Heart right ventricle (tissue), 16 donors: Measurements from ENCODE around the gene PCSK6. TPM values are rescaled to one million over a fixed set of nuclear protein-coding genes. Genes with fewer than 3 reads are reported as not detected.

Experiments used
- ATAC-seq, 8 donors: fragments of 200-7000 bp; cut with Tn5 transposase; one replicate each; pipeline ENCODE4 v1.9.1; 2020; ENCODE audit warnings: mild to moderate bottlenecking in 8 of 8, moderate library complexity in 8 of 8, moderate number of reproducible peaks in 1 of 8
- DNase-seq, 2 donors: peaks; one replicate each; pipeline ENCODE4 v3.0.0-alpha.2; 2020
- H3K27ac ChIP-seq, 10 donors: fragments of 200-600 bp; sonication (generic) in 2 of 10; one replicate each; pipeline versions ENCODE4 v1.5.0 to v1.8.0; 2020 to 2022; ENCODE audit warnings: mild to moderate bottlenecking in 3 of 10
- H3K27me3 ChIP-seq, 7 donors: fragments of 200-600 bp; one replicate each; pipeline ENCODE4 v1.8.0; 2021 to 2022; ENCODE audit warnings: mild to moderate bottlenecking in 2 of 7
- H3K36me3 ChIP-seq, 9 donors: fragments of 200-600 bp; sonication (generic) in 1 of 9; one replicate each; pipeline versions ENCODE4 v1.5.0 to v1.8.0; 2020 to 2022; ENCODE audit warnings: mild to moderate bottlenecking in 2 of 9
- H3K4me1 ChIP-seq, 9 donors: fragments of 200-600 bp; sonication (generic) in 1 of 9; one replicate each; pipeline versions ENCODE4 v1.5.0 to v1.8.0; 2020 to 2022; ENCODE audit warnings: mild to moderate bottlenecking in 4 of 9
- H3K4me3 ChIP-seq, 10 donors: fragments of 200-600 bp; sonication (generic) in 2 of 10; one replicate each; pipeline versions ENCODE4 v1.5.0 to v1.8.0; 2020 to 2022; ENCODE audit warnings: mild to moderate bottlenecking in 7 of 10, moderate library complexity in 2 of 10
- H3K9me3 ChIP-seq, 11 donors: fragments of 200-600 bp in 10 of 11; sonication (generic) in 2 of 11; one replicate each; pipeline versions ENCODE4 v1.5.0 to v1.8.0; 2013 to 2022; ENCODE audit warnings: mild to moderate bottlenecking in 2 of 11, control low read depth in 1 of 11, moderate library complexity in 1 of 11
- CTCF ChIP-seq, 9 donors: fragments of 200-600 bp; sonication (generic) in 2 of 9; IDR thresholded peaks; one replicate each; pipeline versions ENCODE4 v1.5.0 to v1.8.0; 2021 to 2022; ENCODE audit warnings: antibody characterized with exemption in 9 of 9, mild to moderate bottlenecking in 5 of 9, moderate library complexity in 1 of 9
- WGBS, 2 donors: extraction: QIAGEN DNeasy Blood & Tissue Kit; methylation state at CpG; one replicate each; pipeline ENCODE4 v1.1.7; 2013; ENCODE audit warnings: inconsistent platforms in 1 of 2; 5-methylcytosine and 5-hydroxymethylcytosine counted together
- intact Hi-C, 10 donors: fragments of 100-400 bp; cut with DNase I; formaldehyde crosslinking; loops; one replicate each; pipeline versions ENCODE4 v1.11.1 to v1.14.2; 2022
- polyA plus RNA-seq, 2 donors: library from polyadenylated mRNA; stranded (reverse); fragments of 200-250 nt; gene quantifications; one replicate each; pipeline ENCODE4 v1.2.3, GENCODE V29; 2013
- total RNA-seq, 10 donors: library from RNA; stranded (reverse); fragmentation: NEBNext Ultra II Directional in 3 of 10; extraction: Animal tissue kit (Norgen Biotek cat#: 25700) in 3 of 10; gene quantifications; one replicate each; pipeline versions ENCODE4 v1.2.1 to v1.2.4, GENCODE V29; 2021 to 2023
- donor health status: Arrhythmogenic right ventricular cardiomyopathy.
- donor health status: ischemic (EF 13 %, LVEDD 7.1; RV severe dilation, severe dysfunction).
- donor health status: healthy with polysubstance abuse.
- donor health status: DM: no; HTN: yes; CAD: no.
- donor health status: DM: no; HTN: no; CAD: no.
- donor health status: ischemic (EF 25% LVEDD 6.9; RV normal size, moderate dysfunction).
- donor health status: ischemic (EF 25% LVEDD 5.7; RV mildly dilated, moderate dysfunction).
- donor health status: healthy.
- donor health status: DM: yes; HTN: yes; CAD: no.
- donor health status: Ischemic cardiomyopathy.
- donor health status: ischemic (EF 35%, LVEDD 5.7; RV mildly dilated, moderate dysfunction).
- donor health status: nonischemic (EF 11% LVEDD 7.7; RV severe dilation, severe dysfunction).
- donor health status: DM: yes; HTN: yes; CAD: no.
- donor health status: PGD.
- donor health status: ischemic (EF 29% LVEDD 5.4; RV normal size, mild dysfunction).
- donor health status: nonischemic (EF 23%, LVEDD 6.1; RV moderate dilation, normal function).

The PCSK6 gene
- total and polyA plus RNA-seq, 12 donors: 4.6 to 34.0 (median 21.7) TPM

DNA sequence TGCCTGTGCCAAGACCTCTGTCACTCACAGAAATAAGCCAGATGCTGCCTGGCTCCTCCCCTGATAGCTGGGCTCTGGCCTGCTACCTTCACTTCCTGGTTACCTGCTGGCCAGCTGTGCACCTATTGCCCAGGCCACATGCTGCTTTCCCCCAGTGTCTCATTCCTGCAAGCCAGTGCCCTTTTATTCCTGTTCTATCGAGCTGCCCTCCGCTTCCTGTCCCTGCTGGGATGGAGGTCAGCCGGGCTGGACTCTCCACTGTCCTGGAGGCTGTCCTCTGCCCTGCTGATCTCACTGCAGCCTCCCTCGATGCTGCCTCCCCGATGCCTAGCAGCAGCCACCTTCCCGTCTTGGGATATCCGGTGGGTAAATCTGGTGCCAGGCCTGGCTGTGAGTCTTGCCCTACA lies 157.4 kb downstream of the PCSK6 start:
- ATAC-seq (peak in 1 of 8 donors; percentile 40), DNase-seq (no peak)
- intact Hi-C loops: no loop called here
- TF ChIP-seq CTCF (IDR thresholded peaks at IDR 0.05): no peak
- Histone ChIP-seq H3K27me3 (peaks cover 0 to 5% (median 0%) of the 10 kb centered on the region in 7 donors), H3K36me3 (peaks cover 0 to 37% (median 0%) of the 10 kb centered on the region in 9 donors), H3K4me3 (no peak overlapping the region), H3K4me1 (no peaks in the 10 kb centered on the region), H3K9me3 (peaks cover 0 to 29% (median 0%) of the 10 kb centered on the region in 11 donors), H3K27ac (no peak overlapping the region)
- 90 to 92% methylated on average over 7 of the region's 7 CpGs for WGBS, 2 donors

- intact Hi-C loops: no loop called here
- Histone ChIP-seq H3K4me1 (no peaks in the 10 kb centered on the region), H3K36me3 (peaks cover 0 to 43% (median 0%) of the 10 kb centered on the region in 9 donors), H3K9me3 (peaks cover 0 to 21% (median 0%) of the 10 kb centered on the region in 11 donors), H3K27ac (no peak overlapping the region), H3K4me3 (no peak overlapping the region), H3K27me3 (peaks cover 0 to 6% (median 0%) of the 10 kb centered on the region in 7 donors)
- 82% methylated on average over 9 of the region's 9 CpGs for WGBS, 2 donors
- DNase-seq (no peak), ATAC-seq (no peak)
- no peak for TF ChIP-seq CTCF (IDR thresholded peaks at IDR 0.05)
These were observed 159.6 kb downstream of the PCSK6 start for GRCh38 chr15:101329867-101330380.

DNA sequence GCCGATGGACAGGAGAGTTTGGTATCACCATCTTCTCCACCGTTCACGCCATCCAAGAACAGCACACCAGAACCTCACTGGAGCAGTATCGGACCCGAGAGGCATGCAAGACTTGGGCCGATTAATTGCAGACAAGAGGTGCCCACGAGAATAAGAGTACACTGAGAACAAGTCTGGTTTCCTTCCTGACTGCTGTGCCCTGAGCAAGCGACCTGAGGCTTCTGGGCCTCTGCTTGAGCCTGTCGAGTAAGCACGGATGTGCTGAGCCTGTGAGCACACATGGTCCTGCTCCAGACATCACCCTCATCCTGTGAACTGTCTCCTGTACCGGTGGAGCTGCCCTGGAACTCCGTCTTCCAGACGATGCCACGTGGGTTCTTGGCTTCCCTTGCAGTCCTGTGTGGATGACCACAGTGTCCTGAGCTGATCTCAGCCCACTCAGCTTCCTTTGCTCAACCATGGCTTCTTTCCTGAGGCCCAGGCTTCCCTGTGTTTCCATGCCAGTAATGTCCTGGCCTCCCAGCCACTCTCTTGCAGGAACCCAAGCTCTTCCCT lies 160.1 kb downstream of the PCSK6 start:
- Histone ChIP-seq H3K4me1 (no peaks in the 10 kb centered on the region), H3K4me3 (no peak overlapping the region), H3K27me3 (peaks cover 0 to 6% (median 0%) of the 10 kb centered on the region in 7 donors), H3K36me3 (peaks cover 0 to 49% (median 0%) of the 10 kb centered on the region in 9 donors), H3K9me3 (peaks cover 0 to 15% (median 0%) of the 10 kb centered on the region in 11 donors), H3K27ac (no peak overlapping the region)
- intact Hi-C loops: no loop called here
- DNase-seq (no peak), ATAC-seq (peak in 1 of 8 donors; percentile 28)
- TF ChIP-seq CTCF (IDR thresholded peaks at IDR 0.05): no peak
- WGBS, 2 donors: 79 to 85% methylated on average over 14 of the region's 14 CpGs

DNA sequence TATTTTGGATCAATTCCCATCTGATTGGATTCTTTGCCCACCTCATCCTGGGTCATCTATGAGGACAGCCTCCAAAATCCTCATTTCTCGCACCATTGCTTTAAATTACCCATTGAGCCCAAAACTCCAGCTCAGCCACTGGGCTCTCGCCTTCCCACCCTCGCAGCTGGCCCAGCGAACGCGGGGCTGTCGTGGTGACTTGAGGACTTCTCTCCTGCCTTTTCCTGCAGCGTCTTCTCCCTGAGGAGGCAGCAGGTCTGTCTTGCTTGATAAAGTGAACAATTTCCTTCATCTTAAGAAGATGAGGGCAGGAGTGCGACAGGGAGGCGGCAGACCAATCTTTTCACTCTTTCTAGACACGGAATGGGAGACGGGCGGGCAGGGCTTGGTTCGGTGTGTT lies 161.5 kb downstream of the PCSK6 start:
- ATAC-seq (no peak), DNase-seq (no peak)
- intact Hi-C loops: no loop called here
- Histone ChIP-seq H3K36me3 (peaks cover 0 to 58% (median 0%) of the 10 kb centered on the region in 9 donors), H3K4me1 (no peaks in the 10 kb centered on the region), H3K27ac (no peak overlapping the region), H3K4me3 (no peak overlapping the region), H3K9me3 (peaks cover 0 to 1% (median 0%) of the 10 kb centered on the region in 11 donors), H3K27me3 (peaks cover 0 to 6% (median 0%) of the 10 kb centered on the region in 7 donors)
- TF ChIP-seq CTCF (IDR thresholded peaks at IDR 0.05): no peak
- WGBS, 2 donors: 90% methylated on average over 14 of the region's 14 CpGs
